H1 (cell line): ENCODE measurements around the gene GBP6. TPM values are rescaled to one million over a fixed set of nuclear protein-coding genes. Genes with fewer than 3 reads are reported as not detected.

Experiments used
- CTCF ChIA-PET: fragments of 300-600 bp; sonication (Branson Sonifier 250); formaldehyde crosslinking; loops from one replicate; lab custom pipeline; 2021; ENCODE audit not compliant: partially characterized antibody; lab: Charles Lee
- POLR2A ChIA-PET: fragments of 300-600 bp; sonication (Branson Sonifier 250); formaldehyde crosslinking; loops from one replicate; lab custom pipeline; 2021; ENCODE audit warnings: inconsistent platforms; ENCODE audit not compliant: partially characterized antibody; lab: Charles Lee
- DNase-seq, 2 experiments: peaks; one replicate each; pipeline versions ENCODE4 v3.0.0 to v3.0.0-alpha.2; 2010 to 2022; ENCODE audit warnings: low spot score in 2 of 2, low read depth in 1 of 2, mixed read lengths in 1 of 2
- FAIRE-seq: peaks from 2 replicates; lab custom pipeline; 2011; peaks lifted over from hg19 to GRCh38; lab: Jason Lieb, UNC
- H2AFZ ChIP-seq: 2 replicates; pipeline ENCODE4 v1.8.1; 2012; ENCODE audit warnings: low read length, inconsistent platforms
- H2AK5ac ChIP-seq: 2 replicates; pipeline ENCODE4 v1.6.1; 2013; ENCODE audit warnings: low read depth, low read length
- H2BK120ac ChIP-seq: replicated peaks from 2 replicates; pipeline ENCODE3; 2013; ENCODE audit warnings: low read depth, low read length, inconsistent platforms
- H2BK12ac ChIP-seq: 2 replicates; pipeline ENCODE4 v1.6.1; 2013; ENCODE audit warnings: low read depth, low read length
- H2BK15ac ChIP-seq: 2 replicates; pipeline ENCODE4 v1.6.1; 2013; ENCODE audit warnings: low read length
- H2BK20ac ChIP-seq: 2 replicates; pipeline ENCODE4 v1.6.1; 2013; ENCODE audit warnings: low read length
- H2BK5ac ChIP-seq: 2 replicates; pipeline ENCODE4 v1.6.1; 2013; ENCODE audit warnings: low read depth, low read length
- H3K14ac ChIP-seq: 2 replicates; pipeline ENCODE4 v1.6.1; 2013; ENCODE audit warnings: inconsistent platforms; ENCODE audit not compliant: insufficient read length
- H3K18ac ChIP-seq: 2 replicates; pipeline ENCODE4 v1.6.1; 2013; ENCODE audit warnings: low read length; ENCODE audit errors: extremely low read depth
- H3K23ac ChIP-seq: 2 replicates; pipeline ENCODE4 v1.6.1; 2013; ENCODE audit warnings: inconsistent platforms; ENCODE audit not compliant: insufficient read length
- H3K23me2 ChIP-seq: 2 replicates; pipeline ENCODE4 v1.6.1; 2013; ENCODE audit warnings: low read depth, low read length
- H3K27ac ChIP-seq: 2 replicates; pipeline ENCODE4 v1.6.1; 2011; ENCODE audit warnings: low read depth, low read length, inconsistent platforms
- H3K27me3 ChIP-seq, 4 experiments: replicated peaks in 1 of 4; 1 replicate in 1 of 4; 2 replicates in 3 of 4; pipeline versions ENCODE4 v1.6.1 to v1.8.1; 2011 to 2013; ENCODE audit warnings: low read length in 3 of 4, mild to moderate bottlenecking in 3 of 4, inconsistent platforms in 2 of 4, mixed read lengths in 2 of 4, moderate library complexity in 1 of 4; ENCODE audit not compliant: control insufficient read depth in 3 of 4, insufficient read depth in 3 of 4; ENCODE audit errors: extremely low read depth in 1 of 4
- H3K36me3 ChIP-seq, 4 experiments: 2 replicates each; pipeline versions ENCODE4 v1.6.1 to v1.8.1; 2011 to 2013; ENCODE audit warnings: mild to moderate bottlenecking in 4 of 4, low read length in 3 of 4, moderate library complexity in 2 of 4, control low read depth in 1 of 4, inconsistent platforms in 1 of 4; ENCODE audit not compliant: insufficient read depth in 4 of 4, control insufficient read depth in 2 of 4
- H3K4ac ChIP-seq: replicated peaks from 2 replicates; pipeline ENCODE3; 2013; ENCODE audit warnings: low read length, low read depth, mixed read lengths, inconsistent platforms; ENCODE audit not compliant: insufficient read length
- H3K4me1 ChIP-seq, 4 experiments: replicated peaks in 1 of 4; 1 replicate in 1 of 4; 2 replicates in 3 of 4; pipeline versions ENCODE4 v1.6.1 to v1.8.1; 2011 to 2013; ENCODE audit warnings: low read length in 3 of 4, inconsistent platforms in 2 of 4, mixed read lengths in 1 of 4; ENCODE audit not compliant: insufficient read depth in 4 of 4, control insufficient read depth in 3 of 4
- H3K4me2 ChIP-seq, 2 experiments: 2 replicates each; pipeline versions ENCODE4 v1.6.1 to v1.8.1; 2011 to 2013; ENCODE audit warnings: low read depth in 2 of 2, low read length in 2 of 2, control low read depth in 1 of 2, inconsistent platforms in 1 of 2, mild to moderate bottlenecking in 1 of 2; ENCODE audit not compliant: insufficient read depth in 1 of 2
- H3K4me3 ChIP-seq, 4 experiments: fragments of 200-600, 300-600 bp in 1 of 4; sonication (generic), shearing (Covaris generic), sonication (Bioruptor Twin) in 1 of 4; 2 replicates each; pipeline versions ENCODE4 v1.5.1 to v1.8.1; 2011 to 2016; ENCODE audit warnings: low read length in 4 of 4, low read depth in 3 of 4, control low read depth in 2 of 4, inconsistent platforms in 2 of 4, mild to moderate bottlenecking in 2 of 4, mixed read lengths in 1 of 4, moderate library complexity in 1 of 4; ENCODE audit not compliant: insufficient read depth in 2 of 4; ENCODE audit errors: extremely low read depth in 1 of 4
- H3K56ac ChIP-seq: replicated peaks from 2 replicates; pipeline ENCODE3; 2013; ENCODE audit warnings: low read depth, mild to moderate bottlenecking, mixed read lengths, low read length, inconsistent platforms; ENCODE audit not compliant: insufficient read length
- H3K79me1 ChIP-seq: 2 replicates; pipeline ENCODE4 v1.6.1; 2013; ENCODE audit warnings: low read depth, low read length, control low read depth
- H3K79me2 ChIP-seq, 2 experiments: 2 replicates each; pipeline versions ENCODE4 v1.6.1 to v1.8.1; 2012 to 2013; ENCODE audit warnings: low read length in 2 of 2, mild to moderate bottlenecking in 2 of 2, inconsistent platforms in 1 of 2; ENCODE audit not compliant: insufficient read depth in 2 of 2, control insufficient read depth in 1 of 2
- H3K9ac ChIP-seq, 4 experiments: replicated peaks in 1 of 4; 1 replicate in 1 of 4; 2 replicates in 3 of 4; pipeline versions ENCODE4 v1.6.1 to v1.8.1; 2011 to 2013; ENCODE audit warnings: low read depth in 3 of 4, low read length in 3 of 4, control low read depth in 2 of 4, mild to moderate bottlenecking in 2 of 4, moderate library complexity in 2 of 4, inconsistent platforms in 1 of 4; ENCODE audit errors: extremely low read depth in 1 of 4
- H3K9me3 ChIP-seq, 2 experiments: 2 replicates each; pipeline versions ENCODE4 v1.6.1 to v1.8.1; 2012 to 2013; ENCODE audit warnings: mild to moderate bottlenecking in 2 of 2, moderate library complexity in 2 of 2, control low read depth in 1 of 2, inconsistent platforms in 1 of 2, low read depth in 1 of 2, low read length in 1 of 2, mixed read lengths in 1 of 2; ENCODE audit not compliant: insufficient read depth in 2 of 2
- H4K20me1 ChIP-seq, 2 experiments: replicated peaks in 1 of 2; 2 replicates each; pipeline versions ENCODE3 to v1.8.1; 2011 to 2013; ENCODE audit warnings: inconsistent platforms in 2 of 2, low read length in 2 of 2, mild to moderate bottlenecking in 1 of 2; ENCODE audit not compliant: insufficient read depth in 2 of 2, control insufficient read depth in 1 of 2
- H4K5ac ChIP-seq: 2 replicates; pipeline ENCODE4 v1.6.1; 2013; ENCODE audit warnings: low read length, low read depth, mixed read lengths, inconsistent platforms; ENCODE audit not compliant: insufficient read length
- H4K8ac ChIP-seq: 2 replicates; pipeline ENCODE4 v1.8.0; 2013; ENCODE audit warnings: mild to moderate bottlenecking, moderate library complexity, low read length, inconsistent platforms; ENCODE audit not compliant: insufficient read depth; ENCODE audit errors: extremely low read depth
- H4K91ac ChIP-seq: replicated peaks from 2 replicates; pipeline ENCODE3; 2013; ENCODE audit warnings: low read length, mixed read lengths, inconsistent platforms; ENCODE audit not compliant: insufficient read length
- ATF3 ChIP-seq: IDR thresholded peaks from 2 replicates; pipeline ENCODE4 v1.6.1; 2011; ENCODE audit warnings: low read depth, mild to moderate bottlenecking, low read length; ENCODE audit not compliant: insufficient read depth
- CBX8 ChIP-seq: fragments of 300-800, 300-1000 bp; sonication (generic); IDR thresholded peaks from 2 replicates; pipeline ENCODE4 v1.7.1; 2016; ENCODE audit warnings: low read depth, low read length, borderline replicate concordance
- CEBPB ChIP-seq: IDR thresholded peaks from 2 replicates; pipeline ENCODE4 v1.6.1; 2012; ENCODE audit warnings: low read depth, low read length
- CTCF ChIP-seq, 3 experiments: IDR thresholded peaks; 1 replicate in 2 of 3; 2 replicates in 1 of 3; pipeline versions ENCODE4 v1.5.1 to v1.6.1; 2011; ENCODE audit warnings: low read length in 3 of 3, mild to moderate bottlenecking in 3 of 3, inconsistent platforms in 2 of 3, low read depth in 1 of 3, moderate library complexity in 1 of 3; ENCODE audit not compliant: insufficient read depth in 1 of 3; ENCODE audit errors: control extremely low read depth in 1 of 3
- EGR1 ChIP-seq: IDR thresholded peaks from 2 replicates; pipeline ENCODE4 v1.6.1; 2011; ENCODE audit warnings: low read depth, low read length, borderline replicate concordance
- HDAC2 ChIP-seq, 2 experiments: fragments of 300-600 bp in 1 of 2; sonication (generic) in 1 of 2; IDR thresholded peaks; 2 replicates each; pipeline ENCODE4 v1.6.1; 2011 to 2012; ENCODE audit warnings: low read depth in 2 of 2, low read length in 2 of 2, mild to moderate bottlenecking in 2 of 2, moderate library complexity in 2 of 2, borderline replicate concordance in 1 of 2, inconsistent platforms in 1 of 2
- HDAC6 ChIP-seq: IDR thresholded peaks from one replicate; pipeline ENCODE4 v1.7.1; 2012; ENCODE audit warnings: low read depth, mild to moderate bottlenecking, inconsistent platforms, low read length, moderate library complexity
- NANOG ChIP-seq: IDR thresholded peaks from 2 replicates; pipeline ENCODE4 v1.6.1; 2011; ENCODE audit warnings: low read length, low read depth, mild to moderate bottlenecking, inconsistent platforms; ENCODE audit not compliant: insufficient read depth, poor library complexity, severe bottlenecking
- NRF1 ChIP-seq: IDR thresholded peaks from 2 replicates; pipeline ENCODE4 v1.6.1; 2011; ENCODE audit warnings: mild to moderate bottlenecking, low read depth, low read length, improper control_type of control experiment
- ZNF274 ChIP-seq: IDR thresholded peaks from 2 replicates; pipeline ENCODE4 v1.7.0; 2012; ENCODE audit warnings: low read length, borderline replicate concordance; ENCODE audit errors: extremely low read depth
- WGBS, 2 experiments: shearing (Covaris generic) in 1 of 2; methylation state at CpG; one replicate each; pipeline versions ENCODE4 v1.1.6 to v1.1.7; 2013 to 2015; ENCODE audit warnings: low lambda C conversion rate in 2 of 2, mixed read lengths in 2 of 2, inconsistent platforms in 1 of 2, low coverage in 1 of 2, missing lambda C conversion rate in 1 of 2; ENCODE audit not compliant: insufficient replicate concordance in 2 of 2, insufficient coverage in 1 of 2, insufficient read length in 1 of 2; ENCODE audit errors: extremely low coverage in 1 of 2, missing lambda C conversion rate in 1 of 2; 5-methylcytosine and 5-hydroxymethylcytosine counted together
- polyA plus RNA-seq, 7 experiments: library from polyadenylated mRNA; depleted of rRNA in 3 of 7; stranded (reverse) in 5 of 7; unstranded in 2 of 7; fragments of >200 nt in 5 of 7; fragments of 200-250 nt in 2 of 7; gene quantifications; 1 replicate in 5 of 7; 2 replicates in 1 of 7; 4 replicates in 1 of 7; pipeline versions ENCODE4 v1.2.1 to v1.2.3, GENCODE V29; 2011 to 2013; ENCODE audit warnings: missing spikeins in 2 of 7, mixed read lengths in 2 of 7
- total RNA-seq: library from RNA; stranded (reverse); fragmentation: NEBNext Ultra II Directional; extraction: Animal tissue kit (Norgen Biotek cat#: 25700); gene quantifications from 2 replicates; pipeline ENCODE4 v1.2.1, GENCODE V29; 2021

The GBP6 gene
- total and polyA plus RNA-seq, 2 of the 8 experiments (the other 6 are each of a cell fraction or from before 2014, with no cell fraction given), result not detected

- ChIA-PET CTCF (interaction anchor here (0.7 to 1.2 kb wide), 3 partner anchors 26 to 869 kb away, joined by 3 read pairs; no protein-coding TSS in a partner anchor), POLR2A (no interaction called here)
- Histone ChIP-seq H3K79me2 (no peaks in the 10 kb centered on the region), H2BK12ac (no peak overlapping the region), H2BK5ac (no peak overlapping the region), H4K20me1 (no peaks in the 10 kb centered on the region), H3K4me2 (no peak overlapping the region), H2BK120ac (no peak overlapping the region), H3K14ac (no peak overlapping the region), H2AFZ (no peak overlapping the region), H3K4me3 (no peak overlapping the region), H3K9ac (no peak overlapping the region), H3K56ac (no peak overlapping the region), H3K27me3 (no peaks in the 10 kb centered on the region), H2BK20ac (no peak overlapping the region), H4K8ac (no peak overlapping the region), H2AK5ac (no peak overlapping the region), H3K27ac (no peak overlapping the region), H3K23me2 (no peaks in the 10 kb centered on the region), H3K18ac (no peak overlapping the region), H3K36me3 (no peaks in the 10 kb centered on the region), H3K79me1 (no peaks in the 10 kb centered on the region), H4K5ac (no peak overlapping the region), H2BK15ac (no peak overlapping the region), H3K4me1 (no peaks in the 10 kb centered on the region), H3K9me3 (no peaks in the 10 kb centered on the region; a peak in 1 of 4 replicates), H3K4ac (no peak overlapping the region), H4K91ac (no peak overlapping the region), H3K23ac (no peak overlapping the region)
- no peak for TF ChIP-seq CEBPB
- TF ChIP-seq ATF3, result no peak
- no peak for TF ChIP-seq HDAC2 (IDR thresholded peaks at IDR 0.05; ENCODE audit: borderline replicate concordance in 1 of 2, low read depth in 2 of 2, low read length in 2 of 2)
- TF ChIP-seq NANOG, result no peak
- TF ChIP-seq ZNF274, result no peak
- TF ChIP-seq NRF1, result no peak
- TF ChIP-seq CTCF (IDR thresholded peaks at IDR 0.05; ENCODE audit: control extremely low read depth in 1 of 3, insufficient read depth in 1 of 3, low read depth in 1 of 3, low read length in 3 of 3), result no peak
- no peak for TF ChIP-seq HDAC6
- TF ChIP-seq CBX8, result no peak
- no peak for TF ChIP-seq EGR1
- 95% methylated on average over 2 of the region's 2 CpGs; no CpG with 5 or more reads in 1 of the 2 experiments for WGBS, 2 experiments
- DNase-seq, result no peak
- no peak for FAIRE-seq
These were observed 32.0 kb upstream of the GBP6 start for GRCh38 chr1:89331890-89332289.
